Activated naive CD4-positive, alpha-beta T cell treated with anti-CD3 and anti-CD28 coated beads, Interleukin-2, amount 50 U/mL, for 16 hours (primary cell): ENCODE measurements around the gene PAX4.
A peak's percentile ranks its signal among the peaks of the same experiment; 100 is the strongest.

Source experiments
- DNase-seq: peaks from one replicate; pipeline ENCODE4 v3.0.0-alpha.2; 2020

The PAX4 gene, protein sequence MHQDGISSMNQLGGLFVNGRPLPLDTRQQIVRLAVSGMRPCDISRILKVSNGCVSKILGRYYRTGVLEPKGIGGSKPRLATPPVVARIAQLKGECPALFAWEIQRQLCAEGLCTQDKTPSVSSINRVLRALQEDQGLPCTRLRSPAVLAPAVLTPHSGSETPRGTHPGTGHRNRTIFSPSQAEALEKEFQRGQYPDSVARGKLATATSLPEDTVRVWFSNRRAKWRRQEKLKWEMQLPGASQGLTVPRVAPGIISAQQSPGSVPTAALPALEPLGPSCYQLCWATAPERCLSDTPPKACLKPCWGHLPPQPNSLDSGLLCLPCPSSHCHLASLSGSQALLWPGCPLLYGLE

DNA sequence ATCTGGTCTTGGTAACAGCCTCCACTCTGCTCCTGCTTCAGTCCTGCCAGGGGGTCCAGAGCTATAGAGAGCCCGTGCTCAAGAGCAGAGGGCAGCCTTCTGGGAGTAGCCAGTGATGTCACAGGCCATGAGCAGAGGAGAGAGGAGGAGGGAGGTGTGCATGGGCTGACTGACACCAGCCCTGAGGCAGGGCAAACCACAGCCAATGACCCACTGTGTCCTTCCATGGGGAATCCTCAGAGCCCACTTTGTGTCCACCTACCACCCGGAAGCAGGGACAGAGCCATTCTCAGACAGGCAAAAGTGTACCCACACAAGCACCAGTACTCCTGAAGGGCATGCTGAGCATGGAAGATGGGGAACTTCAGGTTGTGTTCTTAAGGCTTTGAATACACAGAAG is at the start of gene PAX4:
Gene PAX4 (minus strand): TSS at position 101 of the 400 bp plus-strand sequence. CDS start 2,214 bp downstream, outside the sequence.
- no peak for DNase-seq

DNA sequence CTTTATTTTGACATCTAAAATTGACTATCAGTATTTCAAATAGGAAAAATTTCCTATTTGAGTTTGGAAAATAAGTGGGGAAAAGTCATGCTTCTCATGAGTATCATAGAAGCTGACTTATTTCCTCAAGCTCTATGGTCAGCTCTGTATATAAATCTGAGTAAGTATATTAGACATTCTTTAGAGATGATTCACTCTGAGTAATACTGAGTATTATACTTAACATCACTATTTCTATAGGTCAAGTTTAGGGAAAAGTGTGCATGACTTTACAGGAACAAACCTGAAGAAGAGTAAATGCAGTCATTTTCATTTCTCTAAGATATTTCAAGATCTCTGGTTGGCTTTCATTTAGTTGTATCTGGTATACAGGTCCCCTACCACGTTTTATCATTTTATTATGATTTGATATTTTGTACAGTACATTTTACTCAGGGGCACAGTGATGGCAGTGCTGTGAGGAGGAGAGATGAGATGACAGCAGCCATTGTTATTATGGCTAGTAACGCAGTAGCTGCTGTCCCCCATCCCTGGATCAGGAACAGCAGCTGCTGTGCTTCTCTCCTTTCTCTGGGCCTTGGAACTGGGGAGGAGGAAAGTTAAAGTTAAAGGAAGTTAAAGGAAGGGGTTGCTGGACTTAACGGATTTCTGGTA is 49.2 kb upstream of the PAX4 start:
- DNase-seq: no peak

DNA sequence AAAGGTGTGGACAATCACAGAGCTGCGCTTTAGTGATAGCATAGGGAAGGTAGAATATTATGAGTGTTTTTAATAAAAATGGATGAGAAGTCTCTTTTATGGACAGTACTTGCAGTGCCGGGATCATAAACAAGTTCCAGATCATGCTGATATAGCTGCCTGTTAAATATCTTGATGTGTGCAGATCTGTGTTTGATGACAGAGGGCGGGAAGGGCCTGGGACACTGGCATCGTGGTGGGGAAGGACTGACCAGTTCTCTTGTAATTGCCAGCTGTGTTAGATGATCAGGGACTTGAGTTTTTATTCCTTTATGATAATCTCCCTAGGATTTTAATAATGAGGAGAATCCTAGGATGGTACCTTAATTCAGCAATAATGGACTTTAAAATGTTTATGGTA is 48.7 kb upstream of the PAX4 start:
- no peak for DNase-seq

DNA sequence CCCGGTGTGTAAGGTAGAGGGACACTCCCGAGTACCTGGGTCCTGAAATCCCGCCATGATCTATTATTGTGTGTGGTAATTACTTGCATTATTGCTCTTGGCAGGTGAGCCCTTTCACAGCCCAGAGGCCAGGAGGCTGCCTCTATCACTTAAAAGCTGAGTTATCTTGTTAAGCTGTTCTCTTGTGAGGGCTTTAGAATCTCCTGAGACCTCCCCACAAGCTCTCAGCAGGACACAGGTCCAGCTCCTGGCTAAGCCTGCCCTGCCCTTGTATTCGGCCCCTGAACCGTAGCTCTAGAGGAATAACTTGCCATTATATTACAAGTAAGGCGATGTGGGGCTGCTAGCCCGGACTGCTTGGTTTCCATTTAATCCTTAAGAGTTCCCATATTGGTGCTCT is 48.0 kb upstream of the PAX4 start:
- DNase-seq: no peak

DNA sequence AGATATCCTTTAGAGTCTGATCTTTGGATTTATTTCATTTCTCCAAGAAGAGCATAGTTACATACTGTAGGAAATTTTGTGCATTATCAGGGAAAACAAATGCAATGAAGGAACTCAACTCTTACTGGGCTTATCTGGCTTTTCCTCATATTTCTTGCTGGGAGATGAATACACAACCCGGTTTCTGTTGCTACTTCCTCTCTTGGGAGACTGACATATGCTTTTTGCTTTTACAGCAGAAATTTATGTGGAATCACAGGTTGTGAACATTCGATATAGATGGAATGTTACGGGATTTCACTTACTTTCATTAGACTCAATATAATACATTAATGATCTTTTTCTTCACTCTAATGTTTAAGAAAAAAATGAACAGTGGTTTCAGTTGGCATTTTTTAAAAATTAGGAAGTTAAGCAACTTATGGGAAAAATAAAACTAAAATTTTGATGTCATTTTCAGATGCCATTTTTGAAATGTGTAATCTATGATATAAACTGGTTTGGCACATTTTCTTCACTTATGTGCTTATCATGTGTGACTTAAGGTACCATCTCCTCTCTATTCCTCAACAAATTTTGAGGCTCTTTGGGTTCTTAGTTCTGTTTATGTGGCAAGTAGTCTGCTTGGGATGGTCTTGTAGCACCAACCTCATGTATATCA is 41.2 kb upstream of the PAX4 start:
- DNase-seq: no peak

DNA sequence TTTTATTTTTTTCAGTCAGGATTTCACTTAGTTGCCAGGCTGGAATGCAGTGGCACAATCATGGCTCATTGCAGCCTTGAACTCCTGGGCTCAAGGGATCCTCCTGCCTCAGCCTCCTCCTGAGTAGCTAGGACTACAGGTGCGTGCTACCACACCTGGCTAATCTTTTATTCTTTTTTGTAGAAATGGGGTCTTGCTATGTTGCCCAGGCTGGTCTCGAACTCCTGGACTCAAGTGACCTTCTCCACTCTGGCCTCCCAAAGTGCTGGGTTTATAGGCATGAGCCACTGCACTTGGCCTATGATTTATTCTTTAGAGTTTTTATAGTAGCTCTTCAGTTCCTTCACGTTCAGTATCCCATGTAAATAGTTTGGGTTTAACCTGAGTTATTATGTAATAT is 39.6 kb upstream of the PAX4 start:
- no peak for DNase-seq

DNA sequence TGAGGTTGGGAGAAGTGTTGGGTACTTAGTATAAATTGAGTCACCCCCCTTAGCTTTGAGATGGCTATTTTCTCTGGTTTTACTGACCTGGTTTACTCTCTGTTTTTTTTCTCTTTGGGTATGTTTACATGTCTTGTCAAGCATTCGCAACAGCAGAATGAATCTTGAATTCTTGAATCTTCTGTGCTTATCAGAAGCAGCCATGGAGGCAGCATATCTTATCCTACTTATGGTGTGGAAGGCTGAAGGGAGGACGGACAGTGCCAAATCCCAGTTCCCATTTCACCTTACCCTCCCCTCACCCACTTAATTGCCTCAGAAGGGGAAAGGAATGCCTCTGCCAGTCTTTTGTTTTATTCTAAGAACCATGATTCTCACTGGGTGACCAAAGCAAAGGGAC is 37.8 kb upstream of the PAX4 start:
- no peak for DNase-seq

DNA sequence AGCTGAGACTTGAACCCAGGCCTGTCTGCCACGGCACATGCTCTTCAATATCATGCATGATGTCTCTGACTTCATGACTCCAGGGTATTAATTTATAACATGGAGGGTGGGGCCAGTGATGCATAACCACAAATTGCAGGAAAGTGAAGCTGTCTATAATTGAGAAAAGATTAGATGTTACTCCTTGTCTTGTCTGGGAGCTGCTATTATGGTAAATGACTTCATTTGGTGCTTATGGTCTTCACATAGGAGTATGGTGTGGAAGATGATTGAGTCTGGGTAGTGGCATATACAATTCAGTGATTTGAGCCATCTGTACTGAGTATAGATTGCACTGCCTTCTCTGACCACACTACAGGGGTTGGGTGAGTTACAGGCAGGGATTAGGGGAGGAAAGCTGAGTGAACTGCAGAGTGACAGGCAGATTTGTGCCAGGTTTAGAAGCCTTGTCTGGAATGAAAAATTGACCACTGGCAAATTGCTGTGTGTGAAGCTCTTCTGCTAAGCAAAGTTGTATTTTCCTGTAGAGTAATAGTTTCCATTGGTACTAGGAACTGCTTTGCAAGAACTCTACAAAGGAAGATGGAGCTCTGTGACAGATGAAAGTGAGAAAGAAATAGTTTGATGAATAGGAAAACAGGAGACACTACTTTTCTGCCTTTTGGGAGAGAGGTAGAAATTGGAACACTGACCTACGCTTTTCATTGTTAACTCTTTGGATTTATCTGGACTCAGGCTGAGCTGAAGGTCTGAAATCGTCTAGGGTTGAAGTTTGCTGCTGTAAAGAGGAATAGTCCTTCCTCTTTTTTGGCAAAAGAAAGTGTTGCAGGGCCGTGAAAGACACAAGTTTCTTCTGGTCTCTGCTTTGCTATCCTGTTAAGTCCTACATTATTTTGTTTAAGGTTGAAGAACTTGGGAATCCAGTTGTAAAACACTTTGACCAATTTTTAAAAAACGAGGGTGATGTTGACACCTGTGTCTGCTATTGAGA is 36.8 kb upstream of the PAX4 start:
- no peak for DNase-seq

DNA sequence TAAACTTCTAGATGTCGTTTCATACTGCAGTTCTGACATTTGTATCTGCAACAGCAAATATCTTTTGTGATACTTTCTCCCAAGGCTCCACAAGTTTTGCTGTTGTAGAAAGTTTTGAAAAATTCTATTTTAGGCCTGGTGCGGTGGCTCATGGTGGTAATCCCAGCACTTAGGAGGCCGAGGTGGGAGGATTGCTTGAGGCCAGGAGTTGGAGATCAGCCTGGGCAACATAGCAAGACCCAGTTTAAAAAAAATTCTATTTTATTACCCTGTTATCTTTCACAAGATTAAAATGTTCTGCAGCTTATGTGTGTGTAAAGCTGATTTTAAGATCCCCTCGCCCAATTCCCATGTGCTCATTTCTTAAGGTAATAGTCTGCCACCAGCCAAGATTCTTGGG is 35.5 kb upstream of the PAX4 start:
- DNase-seq: no peak

DNA sequence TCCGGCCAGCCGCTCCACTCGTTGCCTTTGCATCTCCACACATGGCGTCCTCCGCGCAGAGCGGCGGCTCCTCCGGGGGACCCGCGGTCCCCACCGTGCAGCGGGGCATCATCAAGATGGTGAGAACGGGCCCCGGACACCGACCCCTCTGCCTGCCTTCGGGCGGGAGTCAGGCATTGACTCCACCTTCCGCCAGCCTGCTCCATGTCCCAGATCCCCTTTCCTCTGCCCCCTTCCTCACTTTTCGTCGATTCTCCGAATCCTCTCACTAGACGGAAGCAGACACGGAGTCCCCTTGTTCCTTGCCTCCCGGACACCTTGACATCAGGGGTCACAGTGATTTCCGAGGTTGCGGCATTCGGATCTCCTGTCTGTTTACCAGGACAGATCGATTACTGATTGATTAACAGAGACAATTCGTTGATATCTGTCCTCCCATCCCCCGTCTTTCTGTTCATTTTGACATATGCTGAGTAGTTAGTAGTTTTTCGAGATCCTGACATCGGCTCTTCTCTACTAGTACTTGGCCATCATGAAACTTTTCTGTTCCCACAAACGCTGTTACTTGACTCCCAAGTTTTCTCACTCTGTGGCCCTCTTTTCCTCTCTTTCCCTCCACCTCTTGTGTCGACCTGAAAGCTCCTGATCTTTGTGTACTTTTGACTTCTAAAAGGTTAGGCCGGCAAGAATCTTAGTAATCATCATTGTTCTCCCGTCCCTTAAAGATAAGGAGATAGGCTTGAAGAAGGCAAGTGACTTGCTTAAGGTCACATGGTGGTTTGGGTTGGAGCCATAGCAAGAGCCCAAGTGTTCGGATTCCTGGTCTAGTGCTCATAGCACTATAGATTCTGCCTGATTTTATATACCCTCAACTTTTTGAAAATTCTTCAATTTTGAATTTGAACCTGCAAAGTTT is 34.6 kb upstream of the PAX4 start:
- no peak for DNase-seq

DNA sequence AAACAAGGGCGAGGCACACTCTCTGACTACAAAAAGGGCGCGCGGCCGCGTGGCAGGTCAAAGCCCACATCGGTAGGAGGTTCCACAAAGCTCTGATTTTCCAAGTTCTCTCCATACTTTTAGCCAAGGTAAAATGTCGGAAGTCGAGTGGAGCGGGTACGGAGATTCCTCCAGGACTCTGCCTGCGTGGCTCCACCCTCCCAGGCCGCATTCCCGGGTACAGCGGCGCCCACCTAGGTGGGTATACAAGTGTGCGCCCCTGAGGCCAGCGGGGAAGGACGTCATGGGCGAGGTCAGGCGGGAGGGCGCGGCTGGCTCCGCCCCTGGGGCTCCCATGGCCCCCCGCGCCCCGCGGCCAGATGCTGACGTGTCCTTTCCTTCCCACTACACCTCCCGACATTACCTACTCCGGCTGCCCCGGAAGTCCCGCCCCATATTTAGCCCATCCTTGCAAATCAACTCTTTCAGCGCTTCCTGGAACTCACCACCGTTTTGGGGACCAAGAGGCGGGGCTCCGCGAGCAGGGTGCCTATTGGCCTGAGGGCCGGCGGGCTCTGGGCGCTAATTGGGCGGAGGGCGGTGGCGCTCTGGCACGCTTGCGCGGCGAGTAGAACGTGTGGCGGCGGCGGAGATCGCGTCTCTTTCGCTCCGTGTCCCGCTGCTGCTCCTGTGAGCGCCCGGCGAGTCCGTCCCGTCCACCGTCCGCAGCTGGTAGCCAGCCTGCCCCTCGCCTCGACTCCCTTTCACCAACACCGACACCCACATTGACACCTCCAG is 33.8 kb upstream of the PAX4 start, which contains the start of gene SND1:
Gene SND1 (plus strand): TSS at position 639 of the 777 bp plus-strand sequence. CDS start 180 bp downstream, outside the sequence.
- DNase-seq: peak; percentile 99

DNA sequence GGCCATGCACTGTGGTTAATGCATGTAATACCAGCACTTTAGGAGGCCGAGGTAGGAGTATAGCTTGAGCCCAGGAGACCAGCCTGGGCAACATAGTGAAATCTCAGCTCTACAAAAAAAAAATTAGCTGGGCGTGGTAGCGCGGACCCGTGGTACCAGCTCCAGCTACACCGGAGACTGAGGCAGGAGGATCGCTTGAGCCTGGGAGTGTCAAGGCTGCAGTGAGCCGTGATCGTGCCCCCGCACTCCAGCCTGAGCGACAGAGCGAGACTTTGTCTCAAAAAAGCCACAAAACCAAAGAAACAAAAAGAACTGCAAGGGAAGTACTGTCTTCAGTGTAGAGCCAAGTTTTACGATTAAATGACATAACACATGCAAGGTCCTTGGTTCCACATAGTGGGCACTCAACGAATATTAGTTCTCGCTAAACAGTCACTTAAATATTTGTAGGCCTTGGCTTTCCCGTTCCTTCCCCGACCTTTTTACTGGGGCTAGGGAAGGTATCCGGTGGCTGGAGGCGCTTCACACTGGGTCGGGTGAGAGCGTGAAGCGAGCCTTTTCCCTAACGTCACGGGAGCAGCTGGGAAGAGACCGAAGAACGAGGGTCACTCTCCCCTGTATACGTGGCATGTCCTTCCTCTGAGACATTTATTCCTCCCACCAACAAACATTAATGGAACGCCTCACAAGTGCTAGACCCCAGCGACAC is 33.1 kb upstream of the PAX4 start:
- DNase-seq: no peak

DNA sequence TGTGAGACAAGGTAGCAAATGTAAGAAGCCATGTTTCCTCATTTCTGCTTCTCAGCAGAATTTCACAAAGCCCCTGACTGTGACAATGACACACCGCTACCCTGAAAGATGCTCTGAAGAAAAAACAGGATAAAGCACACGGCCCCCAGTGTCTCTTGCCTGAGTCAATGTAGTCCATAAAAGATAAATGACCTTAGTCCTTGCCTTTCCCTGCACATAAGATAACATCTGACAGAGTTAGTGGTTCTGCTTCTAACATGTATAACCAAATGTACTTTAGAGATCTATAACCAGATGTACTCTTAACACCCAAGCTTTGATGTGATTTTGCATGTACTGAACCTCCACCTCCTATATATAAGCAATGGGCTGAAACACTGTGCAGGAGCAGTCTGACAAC is 31.0 kb upstream of the PAX4 start:
- no peak for DNase-seq

DNA sequence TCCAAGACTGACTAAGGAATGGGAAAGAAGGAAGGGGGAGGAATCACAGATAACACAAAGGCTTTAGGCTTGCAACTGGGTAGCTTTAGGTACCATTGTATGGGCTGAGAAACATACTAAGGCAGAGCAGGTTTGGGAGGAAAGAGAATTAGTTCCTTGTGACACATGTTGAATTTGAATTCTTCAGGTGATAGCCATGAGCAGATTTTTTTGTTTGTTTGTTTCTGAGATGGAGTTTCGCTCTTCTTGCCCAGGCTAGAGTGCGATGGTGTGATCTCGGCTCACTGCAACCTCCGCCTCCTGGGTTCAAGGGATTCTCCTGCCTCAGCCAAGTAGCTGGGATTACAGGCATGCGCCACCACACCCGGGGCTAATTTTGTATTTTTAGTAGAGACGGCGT is 29.7 kb upstream of the PAX4 start:
- no peak for DNase-seq

DNA sequence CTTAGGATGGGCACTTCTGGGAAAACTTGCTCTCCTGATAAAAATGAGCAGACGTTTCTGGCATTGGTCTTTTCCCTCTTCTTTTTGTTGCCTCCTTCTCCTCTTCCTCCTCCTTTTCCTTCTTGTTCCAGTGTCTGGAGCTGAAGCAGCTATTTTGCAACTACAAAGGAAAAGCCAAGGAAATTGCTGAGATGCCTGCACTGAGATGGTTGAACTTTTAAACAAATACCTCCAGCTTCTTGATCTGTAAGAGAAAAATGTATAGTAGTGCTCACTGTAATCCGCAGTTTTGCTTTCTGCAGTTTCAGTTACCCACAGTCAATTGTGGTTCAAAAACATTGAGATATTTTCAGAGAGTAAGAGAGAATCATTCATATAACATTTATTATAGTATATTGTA is 26.5 kb upstream of the PAX4 start:
- DNase-seq: no peak

DNA sequence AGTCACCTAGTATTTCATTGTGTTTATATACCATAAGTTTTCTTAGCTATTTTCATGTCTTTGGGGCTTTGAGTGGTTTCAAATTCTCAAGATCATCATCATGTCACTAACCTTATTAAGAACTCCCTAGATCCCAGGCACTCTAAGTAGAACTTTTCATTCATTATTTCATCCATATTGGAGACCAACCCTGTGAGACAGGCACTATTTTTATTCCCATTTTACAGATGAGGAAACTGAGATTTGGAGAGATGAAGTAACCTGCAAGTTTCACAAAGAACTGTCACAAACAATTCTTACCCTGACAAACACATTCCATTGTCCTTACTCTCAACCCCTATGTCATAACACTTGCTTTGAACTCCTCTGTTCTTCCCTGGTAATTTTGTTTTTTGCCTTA is 20.3 kb upstream of the PAX4 start:
- DNase-seq: no peak

DNA sequence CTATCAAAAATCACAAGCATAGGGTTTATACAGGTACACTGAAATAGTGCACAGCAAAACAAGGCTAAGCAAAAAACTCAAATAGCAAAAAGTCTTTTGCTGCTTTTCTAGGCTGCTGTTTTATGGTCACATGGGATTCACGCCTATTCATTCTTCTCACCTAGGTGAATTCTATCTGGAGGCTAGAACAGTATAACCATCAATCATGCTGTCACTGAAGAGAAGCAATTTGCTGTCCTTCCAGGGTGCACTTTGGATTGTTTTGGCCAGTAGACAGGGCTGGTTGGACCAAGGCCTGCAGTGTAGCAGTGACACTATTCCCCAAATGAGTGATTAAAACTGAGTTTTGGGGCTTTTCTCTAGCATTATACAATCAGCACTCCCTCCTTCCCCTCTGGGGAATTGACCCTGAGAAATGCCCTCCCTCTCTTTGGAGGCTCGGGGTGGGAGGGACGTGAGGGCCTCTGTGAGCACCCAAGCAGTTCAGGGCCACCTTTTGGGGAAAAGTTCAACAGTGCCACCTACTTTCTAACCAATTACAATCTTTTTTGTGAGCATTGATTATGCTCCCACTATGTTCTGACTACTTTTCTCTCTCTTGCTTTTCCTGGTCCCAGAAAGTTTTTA is 17.8 kb upstream of the PAX4 start:
- no peak for DNase-seq

DNA sequence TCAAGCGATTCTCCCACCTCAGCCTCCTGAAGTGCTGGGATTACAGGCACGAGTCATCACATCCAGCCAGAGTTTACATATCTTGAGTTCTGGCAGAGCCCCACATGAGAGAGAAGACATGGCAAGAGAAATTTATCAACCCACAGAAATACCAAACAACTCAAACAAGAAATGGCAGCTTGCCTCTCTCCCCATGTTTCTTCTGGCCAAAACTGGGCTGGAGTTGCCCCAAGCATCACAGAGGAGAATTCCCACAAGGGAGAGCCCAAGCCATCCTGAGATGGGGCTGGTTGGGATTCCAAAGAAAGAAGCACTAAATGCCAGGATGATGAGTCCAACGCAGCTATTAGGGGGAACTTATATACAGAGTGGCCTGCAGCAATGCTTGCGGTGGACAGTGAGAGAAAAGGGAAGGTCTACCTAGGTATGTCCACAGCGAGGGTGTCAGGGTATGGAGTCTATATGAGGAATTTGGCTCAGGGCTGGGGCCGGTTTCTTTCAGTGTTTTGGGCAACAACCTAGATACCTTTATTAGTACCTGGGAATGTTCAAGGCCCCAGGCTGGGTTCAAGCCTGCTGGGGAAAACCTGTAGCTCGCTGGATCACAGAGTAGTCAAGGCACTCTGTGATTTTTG is 14.5 kb upstream of the PAX4 start:
- no peak for DNase-seq

DNA sequence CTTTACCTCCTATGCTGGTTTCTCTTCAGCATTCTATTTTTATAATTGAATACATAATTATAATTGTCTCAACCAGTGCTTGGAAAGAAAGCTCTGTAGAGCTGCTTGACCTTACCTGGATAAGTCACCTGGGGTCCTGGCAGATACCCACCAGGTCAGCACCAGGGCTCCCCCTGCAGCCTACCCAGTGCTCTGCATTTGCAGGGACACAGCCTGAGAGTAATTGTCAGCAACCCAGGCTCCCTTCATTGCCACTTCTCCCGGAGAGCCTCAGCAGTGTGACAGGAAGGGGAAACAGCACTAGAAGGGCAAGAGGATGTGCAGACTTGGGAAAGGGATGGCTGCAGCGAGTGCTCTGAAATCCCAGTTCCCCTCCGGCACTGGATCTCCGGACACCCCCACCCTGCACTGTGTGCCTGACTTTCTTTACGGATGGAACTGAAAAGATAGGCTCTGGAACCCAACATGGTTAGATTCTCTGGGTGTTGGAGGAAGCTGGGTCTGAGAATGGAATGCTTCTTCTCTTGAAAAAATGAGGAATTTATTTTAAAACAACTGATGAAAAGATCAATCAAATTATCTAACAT is 11.4 kb upstream of the PAX4 start:
- peak; percentile 28 for DNase-seq
